M059J (cell line): ENCODE measurements around the gene CHD9. TPM values are rescaled to one million over a fixed set of nuclear protein-coding genes. Genes with fewer than 3 reads are reported as not detected.
A peak's percentile ranks its signal among the peaks of the same experiment; 100 is the strongest.
"Not testable (repeated sequence)": the region's sequence is repeated elsewhere in the genome, so short reads cannot be mapped to it uniquely, and the experiment has no call there.

ENCODE experiments used
- DNase-seq: peaks from one replicate; pipeline ENCODE4 v3.0.0-alpha.2; 2012; ENCODE audit warnings: low read depth
- total RNA-seq: library from RNA; depleted of rRNA; stranded (reverse); fragments of >200 nt; shearing (Covaris generic); gene quantifications from 2 replicates; pipeline ENCODE4 v1.2.3, GENCODE V29; 2014

CHD9 gene
- total RNA-seq, 1 experiment from 2014 or later: 24.5 TPM

- no peak for DNase-seq
Measured at GRCh38 chr16:53281859-53282258, 227.1 kb downstream of the CHD9 start.

GRCh38 chr16:53282328-53282727 is 227.5 kb downstream of the CHD9 start:
- DNase-seq: no peak

GRCh38 chr16:53282975-53283946 is 228.5 kb downstream of the CHD9 start:
- peak; percentile 55 for DNase-seq

- no peak for DNase-seq
Measured at GRCh38 chr16:53285236-53285635, 230.4 kb downstream of the CHD9 start.

- no peak for DNase-seq
Measured at GRCh38 chr16:53290520-53290919, 235.7 kb downstream of the CHD9 start.

- peak; percentile 12 for DNase-seq
Measured at GRCh38 chr16:53291757-53292392, 237.1 kb downstream of the CHD9 start.

GRCh38 chr16:53297477-53297876 is 242.7 kb downstream of the CHD9 start:
- no peak for DNase-seq

- no peak for DNase-seq
Measured at GRCh38 chr16:53304334-53304733, 249.5 kb downstream of the CHD9 start.

- no peak for DNase-seq
Measured at GRCh38 chr16:53305743-53306142, 251.0 kb downstream of the CHD9 start.

GRCh38 chr16:53309457-53309856 is 254.7 kb downstream of the CHD9 start:
- no peak for DNase-seq

- DNase-seq: no peak
Measured at GRCh38 chr16:53320992-53321391, 266.2 kb downstream of the CHD9 start.

- DNase-seq: no peak
Measured at GRCh38 chr16:53323924-53324323, 269.1 kb downstream of the CHD9 start.

- not testable (repeated sequence) for DNase-seq
Measured at GRCh38 chr16:53330991-53331390, 276.2 kb downstream of the CHD9 start.

- no peak for DNase-seq
Measured at GRCh38 chr16:53334581-53334980, 279.8 kb downstream of the CHD9 start.

GRCh38 chr16:53337294-53337693 is 282.5 kb downstream of the CHD9 start:
- no peak for DNase-seq

GRCh38 chr16:53341792-53342191 is 287.0 kb downstream of the CHD9 start:
- no peak for DNase-seq

- no peak for DNase-seq
Measured at GRCh38 chr16:53355064-53355463, 300.3 kb downstream of the CHD9 start.

- DNase-seq: no peak
Measured at GRCh38 chr16:53356478-53357207, 301.9 kb downstream of the CHD9 start.

GRCh38 chr16:53357208-53357586 is 302.4 kb downstream of the CHD9 start:
- no peak for DNase-seq

GRCh38 chr16:53357955-53358354 is 303.2 kb downstream of the CHD9 start:
- no peak for DNase-seq

GRCh38 chr16:53358884-53359283 is 304.1 kb downstream of the CHD9 start:
- DNase-seq: no peak

- DNase-seq: no peak
Measured at GRCh38 chr16:53369921-53370320, 315.1 kb downstream of the CHD9 start.
